Measurements from ENCODE around the gene TMC3. TPM values are rescaled to one million over a fixed set of nuclear protein-coding genes. Genes with fewer than 3 reads are reported as not detected.

TMC3 gene
- total RNA-seq, 1 experiment from 2014 or later, result not detected

DNA sequence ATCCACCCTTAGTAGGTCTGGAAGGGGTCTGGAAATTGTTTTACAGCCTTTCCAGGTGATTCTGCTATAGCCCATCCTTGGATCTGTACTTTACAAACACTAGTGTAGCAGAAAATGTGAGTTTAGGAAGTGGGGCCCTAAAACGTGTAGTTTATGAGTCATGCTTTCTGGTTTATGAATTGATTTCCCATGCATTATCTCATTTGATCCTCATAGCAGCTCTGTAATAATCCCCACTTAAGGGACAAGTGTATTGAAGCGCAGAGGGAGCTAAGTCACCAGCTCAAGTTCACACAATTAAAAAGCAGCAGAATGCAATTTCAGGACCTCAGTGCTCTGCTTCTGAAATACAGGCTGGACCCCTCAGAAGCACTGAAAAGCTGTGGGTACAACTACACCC is 27.4 kb downstream of the TMC3 start:
- H3K36me3 ChIP-seq (ENCODE audit: low read depth), result no peaks in the 10 kb centered on the region
- H3K4me3 ChIP-seq, result no peak overlapping the region
- ChIA-PET POLR2A (ENCODE audit: unreplicated experiment) (no interaction called here), CTCF (no interaction called here)
- H3F3A ChIP-seq (ENCODE audit: insufficient read depth, low read depth), result no peaks in the 10 kb centered on the region
- H3K27ac ChIP-seq, result no peak overlapping the region
- H3K4me1 ChIP-seq (replicated peaks; ENCODE audit: insufficient read depth), result no peaks in the 10 kb centered on the region
- H3K9me2 ChIP-seq (ENCODE audit: insufficient read depth), result no peaks in the 10 kb centered on the region
- DNase-seq, result no peak
- TF ChIP-seq EZH2 (IDR thresholded peaks at IDR 0.05; ENCODE audit: low read depth) (no peak), CTCF (conservative IDR thresholded peaks at IDR 0.05) (no peak)
- peaks cover 23% of the 10 kb centered on the region for H3K27me3 ChIP-seq (ENCODE audit: insufficient read depth, low read depth)
- H3K79me2 ChIP-seq (ENCODE audit: low read depth), result no peaks in the 10 kb centered on the region
- no peaks in the 10 kb centered on the region for H4K20me1 ChIP-seq (ENCODE audit: insufficient read depth)
- BruUV-seq (replicated peaks), result no TSS peak
- no peaks in the 10 kb centered on the region for H3K9me3 ChIP-seq (ENCODE audit: insufficient read depth, low read depth)
- H3K4me2 ChIP-seq, result no peak overlapping the region
- intact Hi-C loops (cut with micrococcal nuclease; ENCODE audit: unreplicated experiment), result no loop called here
- no peak overlapping the region for H2AFZ ChIP-seq

DNA sequence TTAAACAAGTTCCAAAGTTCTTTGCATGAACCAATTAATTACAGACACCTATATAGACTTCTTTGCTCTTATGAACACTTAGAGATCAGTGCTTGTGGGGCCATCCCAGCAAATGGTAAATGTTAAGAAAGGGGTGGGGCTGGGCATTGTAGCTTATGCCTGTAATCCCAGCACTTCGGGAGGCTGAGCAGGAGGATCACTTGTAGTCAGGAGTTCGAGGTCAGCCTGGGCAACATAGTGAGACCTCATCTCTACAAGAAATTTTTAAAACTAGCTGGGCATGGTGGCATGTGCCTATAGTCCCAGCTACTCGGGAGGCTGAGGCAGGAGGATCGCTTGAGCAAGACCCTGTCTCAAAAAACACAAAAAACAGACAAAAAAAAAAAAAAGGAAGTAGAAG is 30.6 kb downstream of the TMC3 start:
- POLR2A ChIA-PET (ENCODE audit: unreplicated experiment), result no interaction called here
- no peaks in the 10 kb centered on the region for H3F3A ChIP-seq (ENCODE audit: insufficient read depth, low read depth)
- H3K4me2 ChIP-seq, result no peak overlapping the region
- H3K9me3 ChIP-seq (ENCODE audit: insufficient read depth, low read depth), result no peaks in the 10 kb centered on the region
- H3K36me3 ChIP-seq (ENCODE audit: low read depth), result no peaks in the 10 kb centered on the region
- H3K4me1 ChIP-seq (replicated peaks; ENCODE audit: insufficient read depth), result no peaks in the 10 kb centered on the region
- no peaks in the 10 kb centered on the region for H4K20me1 ChIP-seq (ENCODE audit: insufficient read depth)
- CTCF ChIA-PET, result no interaction called here
- H3K4me3 ChIP-seq, result no peak overlapping the region
- no peak for TF ChIP-seq CTCF (conservative IDR thresholded peaks at IDR 0.05)
- TF ChIP-seq EZH2 (IDR thresholded peaks at IDR 0.05; ENCODE audit: low read depth), result no peak
- DNase-seq, result no peak
- peaks cover 24% of the 10 kb centered on the region; the same call in 1 of the 2 replicates for H3K27me3 ChIP-seq (ENCODE audit: insufficient read depth, low read depth)
- no peaks in the 10 kb centered on the region for H3K79me2 ChIP-seq (ENCODE audit: low read depth)
- no peak overlapping the region for H3K27ac ChIP-seq
- intact Hi-C loops (cut with micrococcal nuclease; ENCODE audit: unreplicated experiment), result no loop called here
- no peak overlapping the region for H2AFZ ChIP-seq
- no peaks in the 10 kb centered on the region for H3K9me2 ChIP-seq (ENCODE audit: insufficient read depth)
- BruUV-seq (replicated peaks), result no TSS peak

- BruUV-seq (replicated peaks), result no TSS peak
- CTCF ChIA-PET, result no interaction called here
- Histone ChIP-seq H3K4me3 (no peak overlapping the region), H3K4me2 (no peak overlapping the region), H3K79me2 (ENCODE audit: low read depth) (no peaks in the 10 kb centered on the region), H3K36me3 (ENCODE audit: low read depth) (no peaks in the 10 kb centered on the region), H3K9me2 (ENCODE audit: insufficient read depth) (no peaks in the 10 kb centered on the region), H3F3A (ENCODE audit: insufficient read depth, low read depth) (no peaks in the 10 kb centered on the region), H2AFZ (no peak overlapping the region), H3K9me3 (ENCODE audit: insufficient read depth, low read depth) (no peaks in the 10 kb centered on the region), H4K20me1 (ENCODE audit: insufficient read depth) (no peaks in the 10 kb centered on the region), H3K4me1 (replicated peaks; ENCODE audit: insufficient read depth) (no peaks in the 10 kb centered on the region), H3K27ac (no peak overlapping the region), H3K27me3 (ENCODE audit: insufficient read depth, low read depth) (peaks cover 22% of the 10 kb centered on the region)
- TF ChIP-seq CTCF (conservative IDR thresholded peaks at IDR 0.05) (no peak), EZH2 (IDR thresholded peaks at IDR 0.05; ENCODE audit: low read depth) (no peak)
- DNase-seq, result no peak
- POLR2A ChIA-PET (ENCODE audit: unreplicated experiment), result no interaction called here
- intact Hi-C loops (cut with micrococcal nuclease; ENCODE audit: unreplicated experiment), result no loop called here
These were observed 32.7 kb downstream of the TMC3 start for GRCh38 chr15:81341351-81341750.
